ENCODE results near the gene ATP10B. TPM values are rescaled to one million over a fixed set of nuclear protein-coding genes. Genes with fewer than 3 reads are reported as not detected.
"Not testable (repeated sequence)": the region's sequence is repeated elsewhere in the genome, so short reads cannot be mapped to it uniquely, and the experiment has no call there.

ATP10B gene
- total RNA-seq, 2 experiments from 2014 or later = not detected

DNA sequence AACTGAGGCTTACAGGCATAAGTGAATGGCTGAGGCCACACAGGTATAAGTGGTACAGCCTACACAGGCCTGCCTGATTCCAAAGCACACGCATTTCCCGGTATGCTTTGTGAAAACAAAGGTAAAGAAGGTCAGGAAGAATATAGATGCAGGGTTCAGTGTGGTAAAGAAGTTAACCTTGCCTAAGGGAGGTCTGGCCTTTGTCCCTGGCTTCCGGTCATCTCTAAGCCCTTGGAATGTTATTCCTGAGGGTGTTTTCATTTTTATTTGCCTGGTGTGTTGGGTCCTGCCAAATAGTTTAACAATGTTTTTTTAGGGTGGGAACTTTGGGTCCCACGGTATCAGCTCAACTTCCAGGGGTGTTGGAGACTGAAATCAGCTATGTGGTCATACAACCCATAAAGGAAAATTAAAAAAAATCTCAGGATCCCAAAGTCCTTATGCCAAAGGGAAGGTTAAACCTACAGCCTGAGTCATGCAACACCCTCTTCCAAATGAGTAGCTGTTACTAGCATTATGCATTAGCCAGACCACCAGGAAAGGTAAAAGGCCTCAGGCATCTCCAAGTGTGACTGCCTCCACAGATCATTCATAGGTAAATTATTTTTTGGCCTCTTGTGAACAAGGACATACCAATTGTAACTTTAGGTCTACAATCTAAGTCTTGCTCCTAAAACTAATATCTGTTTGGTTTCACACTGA is 124.6 kb downstream of the ATP10B start:
- CTCF ChIA-PET (ENCODE audit: unreplicated experiment) = no interaction called here
- Histone ChIP-seq H3K27ac (ENCODE audit: low read depth, low read length, poor library complexity, severe bottlenecking) (no peak overlapping the region), H3K4me1 (ENCODE audit: insufficient read depth, low read length, poor library complexity, severe bottlenecking) (no peaks in the 10 kb centered on the region), H3K4me2 (ENCODE audit: low read length) (no peak overlapping the region), H3K9me3 (ENCODE audit: low read length) (no peaks in the 10 kb centered on the region), H3K79me2 (ENCODE audit: insufficient read depth, low read depth, low read length) (no peaks in the 10 kb centered on the region), H3K36me3 (ENCODE audit: insufficient read depth, low read length) (no peaks in the 10 kb centered on the region), H3K4me3 (ENCODE audit: low read depth, low read length, poor library complexity, severe bottlenecking) (no peak overlapping the region), H3K9me2 (ENCODE audit: insufficient read depth, low read length) (no peaks in the 10 kb centered on the region), H4K20me1 (ENCODE audit: insufficient read depth, low read length) (no peaks in the 10 kb centered on the region), H2AFZ (ENCODE audit: low read length) (no peak overlapping the region)
- DNase-seq (ENCODE audit: low spot score) = no peak
- no TSS peak for BruUV-seq (replicated peaks)
- TF ChIP-seq CTCF (conservative IDR thresholded peaks at IDR 0.05; ENCODE audit: low read length) (no peak), EZH2phosphoT487 (IDR thresholded peaks at IDR 0.05; ENCODE audit: borderline replicate concordance, low read depth, low read length) (no peak)
- intact Hi-C loops (cut with micrococcal nuclease; ENCODE audit: unreplicated experiment) = no loop called here
- POLR2A ChIA-PET = no interaction called here

- BruUV-seq (replicated peaks) = no TSS peak
- no peaks in the 10 kb centered on the region for H3K4me1 ChIP-seq (ENCODE audit: insufficient read depth, low read length, poor library complexity, severe bottlenecking)
- CTCF ChIA-PET (ENCODE audit: unreplicated experiment) = no interaction called here
- H2AFZ ChIP-seq (ENCODE audit: low read length) = no peak overlapping the region
- intact Hi-C loops (cut with micrococcal nuclease; ENCODE audit: unreplicated experiment) = no loop called here
- no peaks in the 10 kb centered on the region for H3K9me2 ChIP-seq (ENCODE audit: insufficient read depth, low read length)
- H3K9me3 ChIP-seq (ENCODE audit: low read length) = no peaks in the 10 kb centered on the region
- H3K27ac ChIP-seq (ENCODE audit: low read depth, low read length, poor library complexity, severe bottlenecking) = no peak overlapping the region
- POLR2A ChIA-PET = no interaction called here
- no peaks in the 10 kb centered on the region for H4K20me1 ChIP-seq (ENCODE audit: insufficient read depth, low read length)
- no peaks in the 10 kb centered on the region for H3K79me2 ChIP-seq (ENCODE audit: insufficient read depth, low read depth, low read length)
- no peak overlapping the region for H3K4me3 ChIP-seq (ENCODE audit: low read depth, low read length, poor library complexity, severe bottlenecking)
- no peak overlapping the region for H3K4me2 ChIP-seq (ENCODE audit: low read length)
- DNase-seq (ENCODE audit: low spot score) = no peak
- no peaks in the 10 kb centered on the region for H3K36me3 ChIP-seq (ENCODE audit: insufficient read depth, low read length)
- TF ChIP-seq EZH2phosphoT487 (IDR thresholded peaks at IDR 0.05; ENCODE audit: borderline replicate concordance, low read depth, low read length) (no peak), CTCF (conservative IDR thresholded peaks at IDR 0.05; ENCODE audit: low read length) (no peak)
Measured at GRCh38 chr5:160726721-160727120, 125.3 kb downstream of the ATP10B start.

DNA sequence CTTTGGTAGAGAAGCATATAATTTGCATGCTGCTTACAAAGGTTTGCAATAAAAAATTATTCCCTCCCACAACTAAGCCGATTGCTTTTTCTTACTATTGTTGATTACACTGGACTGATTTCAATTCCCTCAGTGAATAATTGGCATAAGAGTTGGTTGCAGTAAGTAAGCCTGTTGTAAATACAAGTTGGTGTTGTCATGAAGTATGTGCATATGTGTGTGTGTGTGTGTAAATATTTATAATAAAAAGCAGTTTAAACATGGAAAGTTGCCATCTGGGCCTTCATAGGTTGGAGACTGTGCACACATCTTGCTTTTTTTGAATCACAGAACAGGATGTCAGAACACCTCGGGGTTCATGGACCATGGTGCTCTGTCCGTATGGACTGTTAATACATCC is 131.2 kb downstream of the ATP10B start:
- Histone ChIP-seq H3K36me3 (ENCODE audit: insufficient read depth, low read length) (no peaks in the 10 kb centered on the region), H3K27ac (ENCODE audit: low read depth, low read length, poor library complexity, severe bottlenecking) (no peak overlapping the region), H3K9me2 (ENCODE audit: insufficient read depth, low read length) (no peaks in the 10 kb centered on the region), H4K20me1 (ENCODE audit: insufficient read depth, low read length) (no peaks in the 10 kb centered on the region), H3K9me3 (ENCODE audit: low read length) (no peaks in the 10 kb centered on the region), H2AFZ (ENCODE audit: low read length) (no peak overlapping the region), H3K4me2 (ENCODE audit: low read length) (no peak overlapping the region), H3K4me3 (ENCODE audit: low read depth, low read length, poor library complexity, severe bottlenecking) (no peak overlapping the region), H3K79me2 (ENCODE audit: insufficient read depth, low read depth, low read length) (no peaks in the 10 kb centered on the region), H3K4me1 (ENCODE audit: insufficient read depth, low read length, poor library complexity, severe bottlenecking) (no peaks in the 10 kb centered on the region)
- CTCF ChIA-PET (ENCODE audit: unreplicated experiment) = no interaction called here
- no peak for TF ChIP-seq CTCF (conservative IDR thresholded peaks at IDR 0.05; ENCODE audit: low read length)
- TF ChIP-seq EZH2phosphoT487 (IDR thresholded peaks at IDR 0.05; ENCODE audit: borderline replicate concordance, low read depth, low read length) = no peak
- intact Hi-C loops (cut with micrococcal nuclease; ENCODE audit: unreplicated experiment) = no loop called here
- POLR2A ChIA-PET = no interaction called here
- BruUV-seq (replicated peaks) = no TSS peak
- DNase-seq (ENCODE audit: low spot score) = no peak

DNA sequence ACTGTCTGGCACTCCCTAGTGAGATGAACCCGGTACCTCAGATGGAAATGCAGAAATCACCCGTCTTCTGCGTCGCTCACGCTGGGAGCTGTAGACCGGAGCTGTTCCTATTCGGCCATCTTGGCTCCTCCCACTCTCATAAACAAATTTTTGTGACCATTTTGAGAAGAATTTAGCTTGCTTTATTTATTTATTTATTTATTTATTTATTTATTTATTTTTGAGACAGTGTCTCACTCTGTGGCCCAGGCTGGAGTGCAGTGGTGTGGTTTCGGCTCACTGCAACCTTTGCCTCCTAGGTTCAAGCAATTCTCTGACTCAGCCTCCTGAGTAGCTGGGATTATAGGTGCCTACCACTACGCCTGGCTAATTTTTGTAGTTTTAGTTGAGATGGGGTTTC is 136.5 kb downstream of the ATP10B start:
- DNase-seq (ENCODE audit: low spot score); intact Hi-C loops (cut with micrococcal nuclease; ENCODE audit: unreplicated experiment); H4K20me1 ChIP-seq (ENCODE audit: insufficient read depth, low read length); H3K9me2 ChIP-seq (ENCODE audit: insufficient read depth, low read length); H3K4me2 ChIP-seq (ENCODE audit: low read length); H3K9me3 ChIP-seq (ENCODE audit: low read length); H2AFZ ChIP-seq (ENCODE audit: low read length); H3K79me2 ChIP-seq (ENCODE audit: insufficient read depth, low read depth, low read length); H3K36me3 ChIP-seq (ENCODE audit: insufficient read depth, low read length); BruUV-seq (replicated peaks); H3K4me1 ChIP-seq (ENCODE audit: insufficient read depth, low read length, poor library complexity, severe bottlenecking); H3K4me3 ChIP-seq (ENCODE audit: low read depth, low read length, poor library complexity, severe bottlenecking); CTCF ChIA-PET (ENCODE audit: unreplicated experiment); H3K27ac ChIP-seq (ENCODE audit: low read depth, low read length, poor library complexity, severe bottlenecking): not testable (repeated sequence)
- POLR2A ChIA-PET = interaction anchor here (0.7 kb wide), 1 partner anchor 141 kb away, joined by 3 read pairs; no protein-coding TSS in a partner anchor
